Measurements from ENCODE around the gene ARMC2.
"Not testable (repeated sequence)": the region's sequence is repeated elsewhere in the genome, so short reads cannot be mapped to it uniquely, and the experiment has no call there.

- not testable (repeated sequence) for TF ChIP-seq EZH2, EZH2phosphoT487 (IDR thresholded peaks at IDR 0.05)
- TF ChIP-seq, protein P1, sequence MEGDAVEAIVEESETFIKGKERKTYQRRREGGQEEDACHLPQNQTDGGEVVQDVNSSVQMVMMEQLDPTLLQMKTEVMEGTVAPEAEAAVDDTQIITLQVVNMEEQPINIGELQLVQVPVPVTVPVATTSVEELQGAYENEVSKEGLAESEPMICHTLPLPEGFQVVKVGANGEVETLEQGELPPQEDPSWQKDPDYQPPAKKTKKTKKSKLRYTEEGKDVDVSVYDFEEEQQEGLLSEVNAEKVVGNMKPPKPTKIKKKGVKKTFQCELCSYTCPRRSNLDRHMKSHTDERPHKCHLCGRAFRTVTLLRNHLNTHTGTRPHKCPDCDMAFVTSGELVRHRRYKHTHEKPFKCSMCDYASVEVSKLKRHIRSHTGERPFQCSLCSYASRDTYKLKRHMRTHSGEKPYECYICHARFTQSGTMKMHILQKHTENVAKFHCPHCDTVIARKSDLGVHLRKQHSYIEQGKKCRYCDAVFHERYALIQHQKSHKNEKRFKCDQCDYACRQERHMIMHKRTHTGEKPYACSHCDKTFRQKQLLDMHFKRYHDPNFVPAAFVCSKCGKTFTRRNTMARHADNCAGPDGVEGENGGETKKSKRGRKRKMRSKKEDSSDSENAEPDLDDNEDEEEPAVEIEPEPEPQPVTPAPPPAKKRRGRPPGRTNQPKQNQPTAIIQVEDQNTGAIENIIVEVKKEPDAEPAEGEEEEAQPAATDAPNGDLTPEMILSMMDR (IDR thresholded peaks at IDR 0.05) = not testable (repeated sequence)
Observed at GRCh38 chr6:108978638-108979037, 130.4 kb downstream of the ARMC2 start.
